ENCODE results near the gene DRAXIN.
A peak's percentile ranks its signal among the peaks of the same experiment; 100 is the strongest.

DRAXIN gene

GRCh38 chr1:11735854-11736745, 44.6 kb downstream of the DRAXIN start, which contains the start of gene AGTRAP:
Gene AGTRAP (plus strand): TSS chr1:11736136. CDS start chr1:11736209, 73 bp downstream.
- Histone ChIP-seq H3K4me1 (ENCODE audit: low read length) (peaks cover 10% of the 10 kb centered on the region), H3K27me3 (ENCODE audit: low read depth, low read length) (no peaks in the 10 kb centered on the region), H3K4me2 (ENCODE audit: low read length) (peak within 1 kb of the TSS; percentile 94), H3K36me3 (replicated peaks; ENCODE audit: low read depth, low read length) (no peaks in the 10 kb centered on the region), H3K9ac (ENCODE audit: low read length) (peak within 1 kb of the TSS; percentile 86), H3K4me3 (ENCODE audit: low read length) (peak within 1 kb of the TSS; percentile 97), H2AFZ (ENCODE audit: low read depth, low read length) (peak within 1 kb of the TSS; percentile 86), H3K79me2 (ENCODE audit: low read length) (no peaks in the 10 kb centered on the region), H3K27ac (ENCODE audit: low read length) (no peak within 1 kb of the TSS), H4K20me1 (ENCODE audit: insufficient read depth, low read length) (no peaks in the 10 kb centered on the region), H3K9me3 (ENCODE audit: insufficient read depth, low read length) (no peaks in the 10 kb centered on the region)
- TF ChIP-seq, protein P1, sequence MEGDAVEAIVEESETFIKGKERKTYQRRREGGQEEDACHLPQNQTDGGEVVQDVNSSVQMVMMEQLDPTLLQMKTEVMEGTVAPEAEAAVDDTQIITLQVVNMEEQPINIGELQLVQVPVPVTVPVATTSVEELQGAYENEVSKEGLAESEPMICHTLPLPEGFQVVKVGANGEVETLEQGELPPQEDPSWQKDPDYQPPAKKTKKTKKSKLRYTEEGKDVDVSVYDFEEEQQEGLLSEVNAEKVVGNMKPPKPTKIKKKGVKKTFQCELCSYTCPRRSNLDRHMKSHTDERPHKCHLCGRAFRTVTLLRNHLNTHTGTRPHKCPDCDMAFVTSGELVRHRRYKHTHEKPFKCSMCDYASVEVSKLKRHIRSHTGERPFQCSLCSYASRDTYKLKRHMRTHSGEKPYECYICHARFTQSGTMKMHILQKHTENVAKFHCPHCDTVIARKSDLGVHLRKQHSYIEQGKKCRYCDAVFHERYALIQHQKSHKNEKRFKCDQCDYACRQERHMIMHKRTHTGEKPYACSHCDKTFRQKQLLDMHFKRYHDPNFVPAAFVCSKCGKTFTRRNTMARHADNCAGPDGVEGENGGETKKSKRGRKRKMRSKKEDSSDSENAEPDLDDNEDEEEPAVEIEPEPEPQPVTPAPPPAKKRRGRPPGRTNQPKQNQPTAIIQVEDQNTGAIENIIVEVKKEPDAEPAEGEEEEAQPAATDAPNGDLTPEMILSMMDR (IDR thresholded peaks at IDR 0.05; ENCODE audit: low read depth, low read length) = no peak
- no peak for TF ChIP-seq EZH2phosphoT487 (IDR thresholded peaks at IDR 0.05; ENCODE audit: low read depth)

DNA sequence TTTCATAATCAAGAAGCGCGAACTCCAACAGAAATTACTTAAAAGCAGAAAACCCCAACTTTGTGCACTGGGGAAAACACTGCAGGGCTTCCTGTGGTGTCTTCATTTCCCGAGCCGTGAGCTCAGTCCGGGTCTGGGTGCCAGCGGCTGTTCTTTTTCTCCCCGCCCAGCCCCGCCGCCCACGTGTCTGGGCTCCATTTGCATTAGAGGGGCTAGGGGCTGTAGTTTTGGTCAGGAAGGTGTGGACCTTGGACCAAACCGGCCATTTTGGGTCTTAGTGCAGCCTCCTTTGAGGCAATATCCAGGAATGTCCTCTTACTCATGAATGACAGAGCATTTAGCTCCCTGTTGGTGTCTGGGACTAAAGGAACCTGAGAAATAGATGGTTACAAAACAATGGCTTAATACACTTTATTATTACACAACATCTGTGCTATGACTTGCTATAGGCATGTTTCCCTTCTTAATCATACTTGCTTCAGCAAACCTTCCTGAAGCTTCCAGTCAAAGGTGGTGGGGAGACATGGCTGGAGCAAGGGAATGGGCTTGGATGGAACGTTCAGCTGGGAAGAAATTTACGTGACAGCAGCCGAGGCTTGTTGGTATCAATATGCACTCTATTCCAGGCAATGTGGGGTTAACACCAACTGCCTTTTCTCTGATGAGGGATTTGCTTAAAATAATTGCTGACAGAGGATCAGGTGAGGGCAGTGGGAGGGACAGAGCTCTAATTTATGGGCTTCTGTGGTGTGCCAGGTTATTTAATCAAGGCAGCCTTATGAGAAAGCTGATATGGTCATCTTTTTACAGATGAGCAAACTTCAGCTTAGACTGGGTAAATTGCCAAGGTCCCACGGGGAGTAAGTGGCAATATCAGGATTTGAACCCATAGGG, 45.5 kb downstream of the DRAXIN start:
- Histone ChIP-seq H3K27ac (ENCODE audit: low read length) (no peak overlapping the region), H3K27me3 (ENCODE audit: low read depth, low read length) (no peaks in the 10 kb centered on the region), H4K20me1 (ENCODE audit: insufficient read depth, low read length) (no peaks in the 10 kb centered on the region), H3K9me3 (ENCODE audit: insufficient read depth, low read length) (no peaks in the 10 kb centered on the region), H3K4me3 (ENCODE audit: low read length) (peak overlapping the region; percentile 97), H3K4me1 (ENCODE audit: low read length) (peaks cover 10% of the 10 kb centered on the region), H3K4me2 (ENCODE audit: low read length) (peak overlapping the region; percentile 94), H2AFZ (ENCODE audit: low read depth, low read length) (peak overlapping the region; percentile 83), H3K79me2 (ENCODE audit: low read length) (no peaks in the 10 kb centered on the region), H3K9ac (ENCODE audit: low read length) (peak overlapping the region; percentile 86), H3K36me3 (replicated peaks; ENCODE audit: low read depth, low read length) (no peaks in the 10 kb centered on the region)
- no peak for TF ChIP-seq EZH2phosphoT487 (IDR thresholded peaks at IDR 0.05; ENCODE audit: low read depth)
- TF ChIP-seq, protein P1 (IDR thresholded peaks at IDR 0.05; ENCODE audit: low read depth, low read length) = no peak

DNA sequence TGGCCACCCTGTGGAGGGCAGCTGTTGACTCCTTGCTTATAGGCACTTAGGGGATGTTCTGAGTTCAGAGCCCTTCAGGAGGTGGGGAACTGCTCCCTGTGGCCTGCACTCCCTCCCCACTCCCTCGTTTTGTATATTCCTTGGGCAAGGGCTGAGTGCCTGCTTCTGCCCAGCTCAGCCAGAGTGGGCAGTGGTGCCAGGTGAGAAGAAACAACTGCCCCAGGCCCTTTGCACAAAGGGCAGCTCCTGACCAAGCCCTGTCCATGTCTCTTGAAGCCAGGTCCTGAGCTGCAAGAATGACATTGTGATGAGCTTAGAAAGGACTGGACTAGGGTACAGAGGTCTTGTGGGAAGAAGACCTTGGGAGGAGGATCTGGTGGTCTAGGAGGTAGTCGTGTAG, 46.6 kb downstream of the DRAXIN start:
- TF ChIP-seq, protein P1 (IDR thresholded peaks at IDR 0.05; ENCODE audit: low read depth, low read length) = no peak
- TF ChIP-seq EZH2phosphoT487 (IDR thresholded peaks at IDR 0.05; ENCODE audit: low read depth) = no peak
- no peak overlapping the region for H3K9ac ChIP-seq (ENCODE audit: low read length)
- no peaks in the 10 kb centered on the region for H3K79me2 ChIP-seq (ENCODE audit: low read length)
- no peaks in the 10 kb centered on the region for H3K27me3 ChIP-seq (ENCODE audit: low read depth, low read length)
- no peak overlapping the region for H3K4me2 ChIP-seq (ENCODE audit: low read length)
- H3K9me3 ChIP-seq (ENCODE audit: insufficient read depth, low read length) = no peaks in the 10 kb centered on the region
- no peak overlapping the region for H3K27ac ChIP-seq (ENCODE audit: low read length)
- H3K4me1 ChIP-seq (ENCODE audit: low read length) = peaks cover 10% of the 10 kb centered on the region
- H3K36me3 ChIP-seq (replicated peaks; ENCODE audit: low read depth, low read length) = no peaks in the 10 kb centered on the region
- no peaks in the 10 kb centered on the region for H4K20me1 ChIP-seq (ENCODE audit: insufficient read depth, low read length)
- no peak overlapping the region for H3K4me3 ChIP-seq (ENCODE audit: low read length)
- no peak overlapping the region for H2AFZ ChIP-seq (ENCODE audit: low read depth, low read length)

DNA sequence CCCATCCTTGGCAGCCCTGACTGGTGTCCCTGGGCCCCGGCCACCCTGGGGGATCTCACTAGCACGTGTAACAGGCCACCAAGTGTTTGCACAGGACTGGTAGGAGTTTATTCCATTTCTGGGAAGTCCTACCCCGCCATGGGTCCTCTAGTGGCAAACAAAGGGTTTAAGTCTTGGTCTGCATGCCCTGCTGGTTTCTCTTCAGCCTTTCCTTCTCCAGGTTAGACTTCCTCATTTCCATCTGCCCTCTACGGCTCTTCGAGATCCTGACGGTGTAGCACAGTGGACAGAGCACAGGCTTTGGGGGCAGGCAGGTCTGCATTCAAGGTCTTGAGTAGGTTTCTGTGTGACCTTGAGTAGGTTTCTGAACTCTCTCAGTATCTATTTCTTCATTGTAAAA, 47.3 kb downstream of the DRAXIN start:
- no peak overlapping the region for H3K4me2 ChIP-seq (ENCODE audit: low read length)
- no peak overlapping the region for H3K27ac ChIP-seq (ENCODE audit: low read length)
- no peak overlapping the region for H2AFZ ChIP-seq (ENCODE audit: low read depth, low read length)
- no peak overlapping the region for H3K4me3 ChIP-seq (ENCODE audit: low read length)
- no peaks in the 10 kb centered on the region for H3K9me3 ChIP-seq (ENCODE audit: insufficient read depth, low read length)
- no peaks in the 10 kb centered on the region for H4K20me1 ChIP-seq (ENCODE audit: insufficient read depth, low read length)
- TF ChIP-seq, protein P1 (IDR thresholded peaks at IDR 0.05; ENCODE audit: low read depth, low read length) = no peak
- TF ChIP-seq EZH2phosphoT487 (IDR thresholded peaks at IDR 0.05; ENCODE audit: low read depth) = no peak
- H3K27me3 ChIP-seq (ENCODE audit: low read depth, low read length) = no peaks in the 10 kb centered on the region
- H3K9ac ChIP-seq (ENCODE audit: low read length) = no peak overlapping the region
- no peaks in the 10 kb centered on the region for H3K36me3 ChIP-seq (replicated peaks; ENCODE audit: low read depth, low read length)
- H3K4me1 ChIP-seq (ENCODE audit: low read length) = peaks cover 10% of the 10 kb centered on the region
- H3K79me2 ChIP-seq (ENCODE audit: low read length) = no peaks in the 10 kb centered on the region
